Fibroblast of skin of left biceps (primary cell): ENCODE data around the gene MAGEB1.

ENCODE experiments used
- DNase-seq, 2 experiments: peaks; one replicate each; pipeline ENCODE4 v3.0.0-alpha.2; 2013; ENCODE audit warnings: low read depth in 2 of 2

MAGEB1 gene

GRCh38 chrX:30296408-30297254 is 49.7 kb downstream of the MAGEB1 start:
- DNase-seq, result no peak

- no peak for DNase-seq
Observed at GRCh38 chrX:30301208-30301607, 54.3 kb downstream of the MAGEB1 start.
